NOMO-1 (cell line): ENCODE results near the gene DPH6.
"Not testable (repeated sequence)": the region's sequence is repeated elsewhere in the genome, so short reads cannot be mapped to it uniquely, and the experiment has no call there.

ENCODE experiments used
- DNase-seq, 2 experiments: peaks; one replicate each; lab custom pipeline; 2025; ENCODE audit not compliant: unreplicated experiment in 2 of 2; lab: John Stamatoyannopoulos, UW

DPH6 gene

GRCh38 chr15:35545824-35546510 lies at the start of gene DPH6:
DPH6 (minus strand) TSS chr15:35546165; CDS start chr15:35546141, 24 bp downstream.
- DNase-seq, result peak; percentile 60 to 71

GRCh38 chr15:35595656-35596055 lies 49.7 kb upstream of the DPH6 start:
- peak; percentile 3 to 8 for DNase-seq

GRCh38 chr15:35591987-35592386 lies 46.0 kb upstream of the DPH6 start:
- not testable (repeated sequence) for DNase-seq

GRCh38 chr15:35583863-35584528 lies 38.0 kb upstream of the DPH6 start:
- DNase-seq, result no peak

- no peak for DNase-seq
These were observed 34.6 kb upstream of the DPH6 start for GRCh38 chr15:35580606-35581005.

- no peak for DNase-seq
These were observed 21.4 kb upstream of the DPH6 start for GRCh38 chr15:35567392-35567791.

- no peak for DNase-seq
These were observed 21.0 kb upstream of the DPH6 start for GRCh38 chr15:35566991-35567390.

- DNase-seq, result no peak
These were observed 19.9 kb upstream of the DPH6 start for GRCh38 chr15:35565901-35566300.

- no peak for DNase-seq
These were observed 16.7 kb upstream of the DPH6 start for GRCh38 chr15:35562641-35563040.

- DNase-seq, result no peak
These were observed 15.3 kb upstream of the DPH6 start for GRCh38 chr15:35561308-35561707.

- DNase-seq, result no peak
These were observed 14.9 kb upstream of the DPH6 start for GRCh38 chr15:35560870-35561269.

GRCh38 chr15:35560258-35560657 lies 14.3 kb upstream of the DPH6 start:
- DNase-seq, result no peak

- peak in 1 of 2 experiments; percentile 5 for DNase-seq
These were observed 13.7 kb upstream of the DPH6 start for GRCh38 chr15:35559683-35560082.

- peak in 1 of 2 experiments; percentile 28 for DNase-seq
These were observed 11.6 kb upstream of the DPH6 start for GRCh38 chr15:35557544-35557943.

GRCh38 chr15:35557012-35557411 lies 11.0 kb upstream of the DPH6 start:
- no peak for DNase-seq

- DNase-seq, result no peak
These were observed 9.3 kb upstream of the DPH6 start for GRCh38 chr15:35555244-35555643.

- no peak for DNase-seq
These were observed 5.0 kb upstream of the DPH6 start for GRCh38 chr15:35550957-35551356.

GRCh38 chr15:35549567-35549966 lies 3.6 kb upstream of the DPH6 start:
- no peak for DNase-seq

GRCh38 chr15:35548435-35548834 lies 2.5 kb upstream of the DPH6 start:
- no peak for DNase-seq

GRCh38 chr15:35547775-35548364 lies 1.9 kb upstream of the DPH6 start:
- no peak for DNase-seq

- peak; percentile 62 to 64 for DNase-seq
These were observed 781 bp upstream of the DPH6 start for GRCh38 chr15:35546511-35547381.
